Measurements from ENCODE around the gene TEX2.

DNA sequence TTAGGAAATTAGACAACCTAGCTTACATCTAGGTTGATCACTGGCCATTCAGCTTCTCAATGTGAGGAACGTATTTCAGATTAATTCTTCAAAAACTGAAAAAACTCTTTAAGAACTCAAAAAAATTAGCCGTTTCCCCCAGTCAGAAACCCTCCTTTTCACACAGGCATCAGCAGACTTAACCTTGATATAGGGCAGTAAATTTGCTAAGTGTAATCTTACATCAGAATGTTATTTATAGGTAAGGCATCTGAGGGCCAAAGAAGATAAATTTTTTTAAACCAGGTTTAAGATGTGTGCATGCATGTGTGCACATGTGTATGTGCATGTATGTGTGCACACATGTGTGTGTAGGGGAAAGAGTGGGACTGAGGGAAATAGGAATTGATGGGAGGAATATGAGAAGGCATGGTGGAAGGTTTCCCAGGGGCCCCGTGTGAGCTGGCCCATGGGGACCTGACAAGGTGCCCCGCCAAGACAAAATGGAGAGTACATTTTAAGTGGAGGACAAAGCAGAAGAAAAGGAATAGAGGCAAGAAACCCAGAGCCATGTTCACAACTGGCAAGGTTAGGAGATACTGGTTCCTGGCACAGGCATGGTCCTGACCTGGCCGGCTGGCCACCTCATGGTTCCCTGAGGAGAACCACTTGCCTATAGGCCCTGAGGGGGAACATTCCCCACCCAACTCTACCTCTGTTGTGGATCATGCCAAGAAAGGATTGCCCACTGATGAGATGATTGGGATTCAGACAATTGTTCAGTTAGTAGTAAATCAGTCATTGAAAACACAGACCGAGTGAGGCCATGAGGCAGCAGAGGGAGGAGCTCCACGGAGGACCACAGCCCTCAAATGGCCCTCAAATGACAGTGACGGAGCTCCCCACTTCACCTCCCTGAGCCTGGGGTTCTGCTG is 33.0 kb downstream of the TEX2 start:
- TF ChIP-seq POLR2AphosphoS5 (IDR thresholded peaks at IDR 0.05) = no peak
- TF ChIP-seq POLR2A (IDR thresholded peaks at IDR 0.05) = no peak
